Measurements from ENCODE around the gene C16orf96. TPM values are rescaled to one million over a fixed set of nuclear protein-coding genes. Genes with fewer than 3 reads are reported as not detected.

The C16orf96 gene
- total RNA-seq, 1 experiment from 2014 or later, result 1.4 TPM

GRCh38 chr16:4522051-4522581 lies 34.0 kb upstream of the C16orf96 start:
- Histone ChIP-seq H4K5ac (ENCODE audit: insufficient read length, low read depth, low read length) (no peak overlapping the region), H3K18ac (ENCODE audit: insufficient read length, low read depth, low read length) (no peak overlapping the region), H2BK120ac (ENCODE audit: low read depth, low read length, poor library complexity, severe bottlenecking) (no peak overlapping the region), H3K23me2 (ENCODE audit: insufficient read length, low read depth, low read length, poor library complexity, severe bottlenecking) (no peaks in the 10 kb centered on the region), H2BK20ac (ENCODE audit: low read depth, low read length, poor library complexity, severe bottlenecking) (no peak overlapping the region), H2BK12ac (ENCODE audit: insufficient read length, low read depth, low read length) (no peak overlapping the region), H3K4me2 (ENCODE audit: insufficient read depth, insufficient read length, low read length) (no peak overlapping the region), H3K79me1 (ENCODE audit: insufficient read depth, low read depth, low read length, poor library complexity, severe bottlenecking) (no peaks in the 10 kb centered on the region), H3K23ac (ENCODE audit: insufficient read length, low read depth, low read length) (no peak overlapping the region), H3K27ac (ENCODE audit: insufficient read length, low read depth, low read length) (no peak overlapping the region), H3K9ac (ENCODE audit: extremely low read depth, insufficient read length, low read length) (no peak overlapping the region), H2BK15ac (ENCODE audit: low read depth, low read length) (no peak overlapping the region), H3K79me2 (ENCODE audit: insufficient read depth, low read length) (0 out of 2 replicates have a peak, but pooled peaks cover 2% of the 10 kb centered on the region), H2AK5ac (ENCODE audit: insufficient read length, low read length) (no peak overlapping the region), H3K14ac (ENCODE audit: insufficient read depth, low read length) (no peak overlapping the region), H4K8ac (replicated peaks; ENCODE audit: insufficient read length, low read depth, low read length) (no peak overlapping the region), H3T11ph (ENCODE audit: low read length) (no peak overlapping the region), H3K4ac (ENCODE audit: low read depth, low read length) (no peak overlapping the region), H4K20me1 (ENCODE audit: control insufficient read depth, insufficient read depth, insufficient read length) (no peaks in the 10 kb centered on the region), H2BK5ac (ENCODE audit: insufficient read length, low read length) (no peak overlapping the region), H4K91ac (ENCODE audit: insufficient read length, low read depth, low read length) (no peak overlapping the region), H3K27me3 (ENCODE audit: insufficient read depth, low read length) (no peaks in the 10 kb centered on the region), H3K56ac (ENCODE audit: insufficient read length, low read depth, low read length) (no peak overlapping the region), H3K4me1 (ENCODE audit: insufficient read depth, low read length) (0 out of 2 replicates have a peak, but pooled peaks cover 3% of the 10 kb centered on the region), H3K9me3 (ENCODE audit: control insufficient read depth, low read depth, low read length) (no peaks in the 10 kb centered on the region), H2AFZ (ENCODE audit: low read length) (no peak overlapping the region)
- peaks cover 39 to 61% of the 10 kb centered on the region in 2 experiments for H3K4me1 Mint-ChIP-seq
- peaks cover 0 to 7% (median 0%) of the 10 kb centered on the region in 3 experiments; a peak in 3 of 7 replicates for H3K36me3 Mint-ChIP-seq (ENCODE audit: insufficient read depth in 1 of 3, low read depth in 3 of 3)
- no peak overlapping the region for H3K4me3 Mint-ChIP-seq
- WGBS (ENCODE audit: extremely low coverage, insufficient read length, low lambda C conversion rate), result no CpG with 5 or more reads among the region's 8 CpGs
- no peaks in the 10 kb centered on the region for H3K9me3 Mint-ChIP-seq
- peak overlapping the region in 2 of 3 experiments; percentile 79 to 88; a peak in 4 of 7 replicates for H3K27ac Mint-ChIP-seq
- peak; percentile 49 for DNase-seq
- H3K27me3 Mint-ChIP-seq (ENCODE audit: low read depth), result peaks cover 2% of the 10 kb centered on the region; the same call in 1 of the 2 replicates
- no peak for TF ChIP-seq CTCF (conservative IDR thresholded peaks at IDR 0.05)
